GM19372 (cell line): Measurements from ENCODE around the gene MITF.

Experiments used
- ATAC-seq: cut with Tn5 transposase; IDR thresholded peaks from one replicate; pipeline ENCODE4 v1.9.1; 2021; ENCODE audit warnings: mild to moderate bottlenecking, low read depth, moderate library complexity; ENCODE audit not compliant: unreplicated experiment

MITF gene

GRCh38 chr3:69868841-69869420 lies 129.7 kb downstream of the MITF start:
- ATAC-seq, result no peak

DNA sequence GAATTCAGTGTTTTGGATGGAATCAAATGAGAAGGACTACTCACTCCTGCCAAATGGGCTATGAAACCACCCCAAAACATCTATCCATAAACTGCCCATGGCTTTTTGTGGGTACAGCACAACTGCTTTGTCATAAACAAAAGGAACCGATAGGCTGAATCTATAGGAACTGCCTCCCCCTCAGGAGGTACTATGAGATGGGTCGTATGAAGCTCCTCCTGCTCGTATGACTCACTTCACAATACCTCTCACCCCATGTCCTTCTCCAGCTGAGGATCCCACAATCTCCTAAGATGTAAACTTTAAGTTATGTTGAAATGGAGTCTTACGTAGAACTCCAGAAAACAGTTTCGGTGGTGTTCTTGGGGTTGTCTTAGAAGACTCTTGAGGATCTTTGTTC lies 130.4 kb downstream of the MITF start:
- no peak for ATAC-seq

GRCh38 chr3:69871251-69871650 lies 132.0 kb downstream of the MITF start:
- ATAC-seq, result no peak

DNA sequence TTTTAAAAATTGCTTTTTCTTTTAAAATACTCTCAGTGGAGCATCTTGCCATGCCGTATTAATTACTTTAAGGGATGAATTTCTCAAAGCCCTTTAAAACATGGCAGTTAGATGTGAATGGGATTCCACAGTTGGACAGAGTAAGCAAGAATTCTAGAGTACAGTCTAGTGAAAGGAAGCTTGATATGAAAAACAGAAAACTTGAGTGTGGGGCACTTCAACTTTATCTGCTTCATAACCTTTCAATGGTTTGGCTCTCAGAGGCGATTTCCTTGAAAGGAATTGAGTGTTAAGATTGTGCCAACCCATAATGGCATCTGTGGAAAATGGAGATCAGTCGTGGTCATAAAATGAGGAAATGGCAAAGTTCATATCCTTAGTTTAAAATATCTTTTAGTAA lies 132.6 kb downstream of the MITF start:
- ATAC-seq, result no peak

DNA sequence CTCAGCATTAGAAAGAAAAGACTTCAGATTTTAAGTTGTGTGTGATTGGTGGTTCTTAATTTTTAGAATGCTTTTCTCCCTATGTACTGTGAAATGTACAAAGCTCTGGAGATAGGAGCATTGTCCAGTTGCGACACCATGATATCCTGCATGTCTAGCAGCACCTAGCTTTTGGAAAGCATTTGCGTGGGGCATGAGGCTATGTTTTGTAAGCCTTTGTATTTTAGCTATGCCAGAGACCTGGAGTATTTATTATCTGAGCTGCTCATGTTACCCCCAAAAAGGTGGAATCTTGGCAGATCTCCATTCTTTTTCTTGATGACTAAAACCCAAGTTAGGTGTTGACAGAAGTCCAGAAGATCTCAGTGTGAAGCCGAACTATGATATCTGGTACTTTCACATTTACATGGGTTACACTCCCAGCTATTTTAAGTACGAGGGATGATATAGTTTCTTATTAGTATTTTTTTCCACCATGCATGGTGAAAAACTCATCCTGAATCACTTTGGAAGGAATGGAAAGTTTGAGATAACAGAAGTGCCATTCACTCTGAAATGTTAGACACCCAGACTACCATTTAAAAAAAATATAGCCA lies 133.6 kb downstream of the MITF start:
- ATAC-seq, result no peak

GRCh38 chr3:69876073-69876472 lies 136.8 kb downstream of the MITF start:
- no peak for ATAC-seq

DNA sequence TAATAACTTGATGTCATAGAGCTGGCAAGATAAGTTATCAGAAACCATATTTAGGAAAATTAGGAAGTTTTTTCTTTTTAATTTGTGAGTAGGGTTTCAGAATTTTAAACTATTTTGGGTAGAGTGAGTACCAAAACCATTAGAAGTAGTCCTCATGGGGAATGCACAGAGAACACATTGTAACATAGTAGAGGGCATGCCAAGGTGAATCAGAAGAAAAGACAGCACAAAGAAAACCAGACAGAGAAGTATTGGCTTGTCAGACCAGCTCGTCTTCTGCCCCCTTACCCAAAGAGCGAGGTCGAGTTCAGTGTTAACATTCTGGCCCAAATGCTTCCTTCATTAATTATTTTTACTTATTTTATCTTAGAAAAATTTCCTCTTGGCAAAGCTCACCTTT lies 139.0 kb downstream of the MITF start:
- ATAC-seq, result no peak

DNA sequence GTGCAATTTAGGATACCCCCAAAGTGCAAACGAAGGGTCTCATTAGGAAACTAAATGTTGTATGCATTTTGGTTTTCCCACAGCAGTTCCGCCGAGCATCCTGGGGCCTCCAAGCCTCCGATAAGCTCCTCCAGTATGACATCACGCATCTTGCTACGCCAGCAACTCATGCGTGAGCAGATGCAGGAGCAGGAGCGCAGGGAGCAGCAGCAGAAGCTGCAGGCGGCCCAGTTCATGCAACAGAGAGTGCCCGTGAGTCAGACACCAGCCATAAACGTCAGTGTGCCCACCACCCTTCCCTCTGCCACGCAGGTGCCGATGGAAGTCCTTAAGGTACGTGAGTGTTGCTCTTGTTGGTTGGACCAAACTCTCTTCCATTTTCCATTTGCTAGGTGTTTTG lies 139.8 kb downstream of the MITF start:
- ATAC-seq, result no peak

GRCh38 chr3:69880069-69880640 lies 140.9 kb downstream of the MITF start:
- ATAC-seq, result no peak

- ATAC-seq, result no peak
Measured at GRCh38 chr3:69881051-69881450, 141.8 kb downstream of the MITF start.

DNA sequence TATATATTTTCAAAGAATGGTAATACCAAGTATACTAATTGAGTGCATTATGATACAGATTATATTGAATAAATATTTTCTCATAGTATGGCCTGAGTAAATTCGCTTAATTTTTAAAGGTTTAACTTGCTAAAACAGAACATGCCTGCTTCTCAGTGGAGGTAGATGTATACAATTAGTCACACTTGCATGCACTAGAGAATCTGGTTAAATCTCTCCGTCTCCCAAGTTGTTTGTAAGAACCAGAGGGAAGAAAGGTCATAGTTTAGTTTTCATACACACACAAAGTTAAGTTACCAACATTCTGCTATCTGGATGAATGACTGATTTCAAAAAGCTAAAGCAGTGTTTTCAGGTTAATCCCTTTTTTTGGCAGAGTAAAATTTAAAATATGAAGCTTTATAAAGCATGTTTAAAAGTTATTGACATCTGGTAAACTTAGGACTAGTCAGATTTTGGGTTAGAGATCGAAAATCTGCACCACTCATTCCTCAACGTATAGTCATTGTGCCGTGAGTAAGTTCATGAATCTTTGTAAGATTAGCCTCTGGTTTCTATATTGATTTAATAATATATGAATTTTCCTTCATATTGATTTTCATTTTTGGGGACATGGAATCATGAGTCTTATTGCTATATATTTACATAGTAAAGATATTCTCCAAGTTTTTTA lies 142.6 kb downstream of the MITF start:
- no peak for ATAC-seq

DNA sequence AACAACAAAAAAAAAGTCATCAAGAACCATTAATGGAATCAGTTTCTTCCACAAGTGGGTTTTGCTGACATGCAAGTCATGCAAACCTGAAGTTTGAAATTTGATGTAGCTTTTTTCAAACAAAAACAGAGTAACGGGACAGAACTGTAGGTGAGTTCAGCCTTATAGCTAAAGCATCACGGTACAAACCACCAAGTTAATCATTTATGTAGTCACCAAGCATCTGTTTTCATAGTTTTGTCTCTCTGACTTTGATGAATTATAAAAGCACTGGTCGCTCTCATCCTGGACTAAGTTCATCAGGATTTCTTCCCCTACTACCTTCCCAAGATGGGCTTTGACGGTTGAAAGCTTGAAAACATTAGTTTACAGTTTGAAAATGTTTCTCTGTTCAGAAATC lies 143.3 kb downstream of the MITF start:
- ATAC-seq, result no peak

DNA sequence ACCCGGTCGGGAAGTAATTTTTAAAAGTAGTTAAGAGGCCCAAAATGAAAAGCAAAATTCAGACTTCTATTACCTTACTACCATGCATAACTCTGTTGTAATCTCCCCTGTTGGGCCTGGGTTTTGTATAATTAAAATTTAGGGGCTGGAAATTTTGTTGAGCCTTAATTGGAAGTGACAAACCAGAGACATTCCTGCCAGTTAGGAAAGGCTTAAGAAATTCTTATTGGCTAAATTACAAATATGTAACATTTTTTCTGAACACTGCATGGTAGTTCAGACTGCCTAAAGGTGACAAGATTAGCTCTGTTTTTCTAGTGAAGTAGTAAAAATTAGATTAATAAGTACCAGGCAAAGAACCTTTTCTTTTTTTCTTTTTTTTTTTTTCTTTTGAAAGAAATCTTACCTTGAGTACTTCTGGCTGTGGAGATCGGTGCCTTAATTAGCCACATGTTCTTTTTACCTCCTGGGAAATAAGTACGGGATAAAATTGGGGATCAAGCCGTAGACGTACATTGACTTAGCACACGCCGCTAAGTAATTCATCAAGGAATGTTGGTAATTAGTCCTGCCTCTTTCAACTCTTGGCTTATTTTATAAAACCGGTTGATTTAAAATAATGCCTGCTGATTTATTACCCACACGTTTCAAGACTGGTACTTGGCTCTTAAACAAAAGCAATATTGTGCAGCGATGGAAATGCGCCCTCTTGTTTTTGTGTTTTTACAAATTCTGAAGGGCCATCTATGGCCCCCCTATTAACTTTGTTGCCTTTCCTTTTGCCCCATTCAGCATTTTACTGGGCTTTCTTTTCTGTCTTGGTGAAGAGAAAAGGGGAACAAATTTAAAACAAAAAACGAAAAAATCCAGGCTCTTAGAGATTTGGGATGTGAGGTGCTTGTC lies 149.0 kb downstream of the MITF start:
- no peak for ATAC-seq

DNA sequence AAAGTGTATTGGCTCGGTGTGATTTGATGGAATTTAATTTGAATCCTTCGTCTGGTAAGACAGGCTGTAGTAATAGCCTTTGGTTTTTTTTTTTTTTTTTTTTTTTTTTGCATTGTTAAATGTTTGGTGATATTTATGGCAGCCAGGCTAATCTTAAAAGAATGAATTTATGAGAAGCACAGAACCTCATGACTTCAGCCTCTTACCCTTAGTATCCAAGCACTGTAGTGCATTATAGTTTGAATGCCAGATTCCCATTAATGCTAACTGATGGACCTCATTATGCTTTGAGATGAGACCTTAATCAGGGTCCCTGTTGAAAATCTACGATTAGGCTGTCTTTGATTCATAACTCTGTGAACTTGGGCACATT lies 149.7 kb downstream of the MITF start:
- ATAC-seq, result no peak

DNA sequence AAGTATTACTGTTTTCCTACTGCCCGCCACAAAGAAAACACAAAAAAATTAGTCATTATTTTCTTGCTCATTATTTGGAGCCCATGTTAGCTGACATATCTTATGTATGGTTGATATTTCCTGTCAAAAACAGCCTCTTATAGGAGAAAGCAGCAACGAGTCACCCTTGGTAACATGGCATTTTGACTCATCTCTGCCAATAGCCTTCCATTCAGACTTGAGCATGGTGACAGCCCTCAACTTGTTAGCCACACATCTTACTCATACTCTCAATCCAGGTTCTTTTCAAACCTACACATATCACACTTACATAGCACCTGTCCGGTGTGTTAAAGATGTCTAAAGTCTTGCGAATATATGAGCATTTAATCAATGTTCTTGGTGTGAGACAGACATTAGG lies 150.8 kb downstream of the MITF start:
- no peak for ATAC-seq

- no peak for ATAC-seq
Measured at GRCh38 chr3:69890691-69891090, 151.4 kb downstream of the MITF start.

DNA sequence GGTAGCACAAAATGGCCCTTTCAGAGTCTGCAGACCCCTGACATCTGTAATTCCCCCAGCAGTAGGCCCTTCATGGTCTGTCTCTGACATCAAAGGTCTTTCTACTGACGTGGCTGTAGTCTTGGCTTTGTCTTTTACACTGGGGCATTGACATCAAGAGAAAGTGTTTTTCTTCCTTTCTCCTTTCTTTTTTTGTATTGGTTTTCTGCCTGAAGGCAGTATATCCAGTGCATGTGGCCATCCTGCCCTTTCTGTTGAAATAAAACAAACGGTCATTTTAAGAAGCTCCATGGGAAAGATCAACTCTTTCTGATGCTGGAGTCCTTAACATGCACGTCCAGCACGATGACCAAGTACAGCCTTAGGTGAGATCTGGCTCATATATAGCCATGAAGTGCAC lies 153.4 kb downstream of the MITF start:
- no peak for ATAC-seq

GRCh38 chr3:69893274-69893673 lies 154.0 kb downstream of the MITF start:
- ATAC-seq, result no peak

DNA sequence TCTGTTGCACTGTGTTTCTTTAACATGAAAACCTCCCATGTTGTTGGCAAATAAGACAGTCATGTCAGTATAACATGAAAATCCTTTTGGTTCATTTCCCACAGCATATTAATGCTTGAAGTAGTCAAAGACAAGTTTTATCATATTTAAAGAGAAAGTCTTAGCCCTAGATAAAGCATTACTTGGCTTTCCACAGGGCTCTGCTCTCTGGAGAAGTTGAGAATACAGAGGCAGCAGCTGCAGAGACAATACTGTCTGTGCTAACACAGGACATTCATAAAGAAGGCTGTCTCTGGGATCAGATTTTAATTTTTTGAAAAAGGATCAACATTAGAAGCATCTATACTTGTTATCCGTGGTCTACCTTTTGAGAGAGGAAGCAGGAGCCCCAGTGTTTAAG lies 156.8 kb downstream of the MITF start:
- ATAC-seq, result no peak

- no peak for ATAC-seq
Measured at GRCh38 chr3:69900331-69900730, 161.1 kb downstream of the MITF start.

GRCh38 chr3:69901802-69902201 lies 162.5 kb downstream of the MITF start:
- no peak for ATAC-seq
